Neuron (in vitro differentiated cells): ENCODE data around the gene PRPF19.

Source experiments
- H2AFZ ChIP-seq: one replicate; pipeline ENCODE4 v1.6.1; 2013; ENCODE audit warnings: low read depth, mild to moderate bottlenecking, inconsistent platforms, low read length, moderate library complexity
- H3K27me3 ChIP-seq: one replicate; pipeline ENCODE4 v1.6.1; 2013; ENCODE audit warnings: low read length; ENCODE audit not compliant: insufficient read depth
- H3K36me3 ChIP-seq: one replicate; pipeline ENCODE4 v1.6.1; 2013; ENCODE audit warnings: low read length; ENCODE audit not compliant: insufficient read depth
- H3K4me1 ChIP-seq: one replicate; pipeline ENCODE4 v1.6.1; 2013; ENCODE audit warnings: low read length; ENCODE audit not compliant: insufficient read depth
- H3K4me3 ChIP-seq: 2 replicates; pipeline ENCODE4 v1.5.1; 2013; ENCODE audit warnings: mild to moderate bottlenecking, low read length, moderate library complexity
- H3K9me3 ChIP-seq: one replicate; pipeline ENCODE4 v1.6.1; 2013; ENCODE audit warnings: low read length

The PRPF19 gene

GRCh38 chr11:60848714-60849151 lies 57.7 kb downstream of the PRPF19 start:
- Histone ChIP-seq H3K36me3 (peaks cover 25% of the 10 kb centered on the region), H3K4me3 (no peak overlapping the region), H2AFZ (no peak overlapping the region), H3K27me3 (no peaks in the 10 kb centered on the region), H3K9me3 (no peaks in the 10 kb centered on the region), H3K4me1 (peaks cover 18% of the 10 kb centered on the region)

- H3K36me3 ChIP-seq: peaks cover 25% of the 10 kb centered on the region
- H3K4me3 ChIP-seq: no peak overlapping the region
- H3K27me3 ChIP-seq: no peaks in the 10 kb centered on the region
- no peak overlapping the region for H2AFZ ChIP-seq
- peaks cover 26% of the 10 kb centered on the region for H3K4me1 ChIP-seq
- no peaks in the 10 kb centered on the region for H3K9me3 ChIP-seq
Observed at GRCh38 chr11:60847896-60848295, 58.5 kb downstream of the PRPF19 start.

- Histone ChIP-seq H3K36me3 (peaks cover 25% of the 10 kb centered on the region), H3K27me3 (no peaks in the 10 kb centered on the region), H3K4me3 (no peak overlapping the region), H2AFZ (no peak overlapping the region), H3K4me1 (peaks cover 30% of the 10 kb centered on the region), H3K9me3 (no peaks in the 10 kb centered on the region)
Observed at GRCh38 chr11:60847281-60847680, 59.1 kb downstream of the PRPF19 start.

GRCh38 chr11:60845338-60845737 lies 61.0 kb downstream of the PRPF19 start:
- Histone ChIP-seq H2AFZ (no peak overlapping the region), H3K27me3 (no peaks in the 10 kb centered on the region), H3K4me3 (no peak overlapping the region)

GRCh38 chr11:60844870-60845221 lies 61.5 kb downstream of the PRPF19 start:
- Histone ChIP-seq H3K4me3 (no peak overlapping the region), H3K27me3 (no peaks in the 10 kb centered on the region)

More at GRCh38 chr11:60845338-60845737, 61.0 kb downstream of the PRPF19 start:
- peaks cover 10% of the 10 kb centered on the region for H3K36me3 ChIP-seq
- H3K4me1 ChIP-seq: peaks cover 34% of the 10 kb centered on the region
- H3K9me3 ChIP-seq: no peaks in the 10 kb centered on the region

GRCh38 chr11:60844045-60844869 lies 62.1 kb downstream of the PRPF19 start:
- Histone ChIP-seq H3K9me3 (no peaks in the 10 kb centered on the region), H3K36me3 (peaks cover 5% of the 10 kb centered on the region), H3K27me3 (no peaks in the 10 kb centered on the region), H2AFZ (no peak overlapping the region), H3K4me1 (peaks cover 34% of the 10 kb centered on the region), H3K4me3 (peak overlapping the region; percentile 65)

More at GRCh38 chr11:60844870-60845221, 61.5 kb downstream of the PRPF19 start:
- Histone ChIP-seq H2AFZ (no peak overlapping the region), H3K9me3 (no peaks in the 10 kb centered on the region), H3K36me3 (peaks cover 8% of the 10 kb centered on the region), H3K4me1 (peaks cover 34% of the 10 kb centered on the region)

- Histone ChIP-seq H3K4me3 (peak overlapping the region; percentile 65), H3K9me3 (no peaks in the 10 kb centered on the region), H3K27me3 (no peaks in the 10 kb centered on the region), H3K4me1 (peaks cover 34% of the 10 kb centered on the region), H2AFZ (peak overlapping the region; percentile 87), H3K36me3 (no peaks in the 10 kb centered on the region)
Observed at GRCh38 chr11:60842668-60843600, 63.5 kb downstream of the PRPF19 start.

- Histone ChIP-seq H3K27me3 (peaks cover 4% of the 10 kb centered on the region), H2AFZ (peak within 1 kb of the TSS; percentile 87), H3K4me3 (peak within 1 kb of the TSS; percentile 65), H3K36me3 (no peaks in the 10 kb centered on the region), H3K9me3 (no peaks in the 10 kb centered on the region), H3K4me1 (peaks cover 34% of the 10 kb centered on the region)
Observed at GRCh38 chr11:60841797-60842667, 64.4 kb downstream of the PRPF19 start, which contains the start of gene CCDC86. TSS of gene CCDC86 (plus strand) at chr11:60842113. CDS start at chr11:60842125, 12 bp downstream.
